ENCODE measurements around the gene RNF220. TPM values are rescaled to one million over a fixed set of nuclear protein-coding genes. Genes with fewer than 3 reads are reported as not detected.

RNF220 gene
- polyA plus RNA-seq, 1 donor (not counting 4 experiments of a cell fraction or from before 2014, with no cell fraction given): 42.7 TPM

DNA sequence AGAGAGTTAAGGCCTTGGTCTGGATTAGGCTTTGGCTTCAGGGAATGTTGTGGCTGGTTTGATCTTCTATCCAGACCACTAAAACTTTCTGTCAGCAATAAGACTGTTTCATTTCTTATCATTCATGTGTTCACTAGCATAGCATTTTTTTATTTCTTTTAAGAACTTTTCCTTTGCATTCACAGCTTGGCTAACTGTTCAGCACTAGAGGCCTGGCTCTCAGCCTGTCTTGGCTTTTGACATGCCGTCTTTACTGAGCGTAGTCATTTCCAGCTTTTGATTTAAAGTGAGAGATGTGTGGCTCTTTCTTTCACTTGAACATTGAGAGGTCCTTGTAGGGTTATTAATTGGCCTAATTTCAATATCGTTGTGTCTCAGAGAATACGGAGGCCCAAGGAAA is 62.5 kb downstream of the RNF220 start:
- Histone ChIP-seq H3K36me3 (ENCODE audit: control insufficient read depth in 2 of 2, extremely low read depth in 1 of 2, insufficient read depth in 2 of 2, low read length in 2 of 2) (no peaks in the 10 kb centered on the region), H3K4me2 (ENCODE audit: control insufficient read depth, extremely low read depth, insufficient read depth, low read depth, low read length) (no peak overlapping the region), H3K79me2 (ENCODE audit: control insufficient read depth, insufficient read depth, low read length) (no peaks in the 10 kb centered on the region), H3K4me3 (ENCODE audit: control insufficient read depth in 2 of 3, extremely low read depth in 1 of 3, insufficient read depth in 2 of 3, low read depth in 1 of 3, low read length in 3 of 3) (no peak overlapping the region), H3K9me3 (ENCODE audit: control insufficient read depth, low read depth, low read length) (no peaks in the 10 kb centered on the region), H2AFZ (ENCODE audit: control insufficient read depth, low read length) (no peak overlapping the region), H3K9ac (ENCODE audit: control insufficient read depth, extremely low read depth, insufficient read depth, low read length) (no peak overlapping the region), H3K27ac (ENCODE audit: control insufficient read depth, insufficient read depth, low read length) (no peak overlapping the region), H3K27me3 (ENCODE audit: control insufficient read depth, extremely low read depth, insufficient read depth, low read length) (peaks cover 1% of the 10 kb centered on the region), H3K9me1 (ENCODE audit: control insufficient read depth, extremely low read depth, insufficient read depth, low read length) (no peaks in the 10 kb centered on the region), H3K4me1 (ENCODE audit: control insufficient read depth, extremely low read depth, insufficient read depth, low read length) (no peaks in the 10 kb centered on the region), H4K20me1 (ENCODE audit: control insufficient read depth, extremely low read depth, insufficient read depth, low read length) (no peaks in the 10 kb centered on the region)
- DNase-seq (ENCODE audit: low read depth, low spot score) (no peak), FAIRE-seq (no peak)
- dilution Hi-C loops (cut with MboI; ENCODE audit: extremely low pct_ligation_motif_present, low sequenced_read_pairs): no loop called here
- TF ChIP-seq EZH2 (IDR thresholded peaks at IDR 0.05; ENCODE audit: low read length) (no peak), CTCF (optimal IDR thresholded peaks at IDR 0.05 in 1 of 3, IDR thresholded peaks at IDR 0.05 in 1 of 3, conservative IDR thresholded peaks at IDR 0.05 in 1 of 3; ENCODE audit: extremely low read depth in 1 of 3, insufficient read depth in 2 of 3, low read length in 3 of 3) (no peak)

- no peak for FAIRE-seq
- TF ChIP-seq CTCF (optimal IDR thresholded peaks at IDR 0.05 in 1 of 3, IDR thresholded peaks at IDR 0.05 in 1 of 3, conservative IDR thresholded peaks at IDR 0.05 in 1 of 3; ENCODE audit: extremely low read depth in 1 of 3, insufficient read depth in 2 of 3, low read length in 3 of 3): no peak
- no peak for TF ChIP-seq EZH2 (IDR thresholded peaks at IDR 0.05; ENCODE audit: low read length)
- dilution Hi-C loops (cut with MboI; ENCODE audit: extremely low pct_ligation_motif_present, low sequenced_read_pairs): no loop called here
Observed at GRCh38 chr1:44471911-44472453, 66.9 kb downstream of the RNF220 start.

More at GRCh38 chr1:44471911-44472453, 66.9 kb downstream of the RNF220 start:
- no peak for DNase-seq (ENCODE audit: low read depth, low spot score)
- no peaks in the 10 kb centered on the region for H3K9me3 ChIP-seq (ENCODE audit: control insufficient read depth, low read depth, low read length)
- H3K27ac ChIP-seq (ENCODE audit: control insufficient read depth, insufficient read depth, low read length): no peak overlapping the region
- H3K9ac ChIP-seq (ENCODE audit: control insufficient read depth, extremely low read depth, insufficient read depth, low read length): no peak overlapping the region
- H3K4me3 ChIP-seq (ENCODE audit: control insufficient read depth in 2 of 3, extremely low read depth in 1 of 3, insufficient read depth in 2 of 3, low read depth in 1 of 3, low read length in 3 of 3): no peak overlapping the region
- H3K9me1 ChIP-seq (ENCODE audit: control insufficient read depth, extremely low read depth, insufficient read depth, low read length): no peaks in the 10 kb centered on the region
- no peaks in the 10 kb centered on the region for H3K4me1 ChIP-seq (ENCODE audit: control insufficient read depth, extremely low read depth, insufficient read depth, low read length)
- H3K79me2 ChIP-seq (ENCODE audit: control insufficient read depth, insufficient read depth, low read length): no peaks in the 10 kb centered on the region
- H2AFZ ChIP-seq (ENCODE audit: control insufficient read depth, low read length): no peak overlapping the region
- no peaks in the 10 kb centered on the region for H4K20me1 ChIP-seq (ENCODE audit: control insufficient read depth, extremely low read depth, insufficient read depth, low read length)
- H3K27me3 ChIP-seq (ENCODE audit: control insufficient read depth, extremely low read depth, insufficient read depth, low read length): peaks cover 6% of the 10 kb centered on the region
- H3K36me3 ChIP-seq (ENCODE audit: control insufficient read depth in 2 of 2, extremely low read depth in 1 of 2, insufficient read depth in 2 of 2, low read length in 2 of 2): no peaks in the 10 kb centered on the region
- no peak overlapping the region for H3K4me2 ChIP-seq (ENCODE audit: control insufficient read depth, extremely low read depth, insufficient read depth, low read depth, low read length)
